GM12801 (cell line): ENCODE data around the gene ACVR1B.

Source experiments
- CTCF ChIP-seq: IDR thresholded peaks from one replicate; pipeline ENCODE4 v1.5.1; 2011; ENCODE audit warnings: control low read depth; ENCODE audit not compliant: insufficient read length; ENCODE audit errors: extremely low read depth

The ACVR1B gene

GRCh38 chr12:52007982-52008510 lies 56.5 kb downstream of the ACVR1B start:
- no peak for TF ChIP-seq CTCF

GRCh38 chr12:52009081-52009751 lies 57.7 kb downstream of the ACVR1B start:
- TF ChIP-seq CTCF = no peak

- no peak for TF ChIP-seq CTCF
Measured at GRCh38 chr12:52010152-52010622, 58.7 kb downstream of the ACVR1B start.

- TF ChIP-seq CTCF = no peak
Measured at GRCh38 chr12:52010692-52011601, 59.4 kb downstream of the ACVR1B start.

GRCh38 chr12:52011602-52012214 lies 60.2 kb downstream of the ACVR1B start:
- TF ChIP-seq CTCF = no peak

GRCh38 chr12:52013626-52014310 lies 62.3 kb downstream of the ACVR1B start:
- no peak for TF ChIP-seq CTCF
